Osteoblast (primary cell): ENCODE measurements around the gene TRIM67. TPM values are rescaled to one million over a fixed set of nuclear protein-coding genes. Genes with fewer than 3 reads are reported as not detected.

Experiments
- DNase-seq: peaks from one replicate; pipeline ENCODE4 v3.0.0; 2011; ENCODE audit warnings: low spot score, mixed read lengths; ENCODE audit not compliant: insufficient read length; ENCODE audit errors: missing footprints
- H2AFZ ChIP-seq: 2 replicates; pipeline ENCODE4 v1.6.0; 2011; ENCODE audit warnings: mild to moderate bottlenecking, low read length
- H3K27ac ChIP-seq: 2 replicates; pipeline ENCODE4 v1.5.1; 2011; ENCODE audit warnings: mild to moderate bottlenecking, low read depth, low read length, moderate library complexity
- H3K27me3 ChIP-seq: 2 replicates; pipeline ENCODE4 v1.6.0; 2012; ENCODE audit warnings: mild to moderate bottlenecking, control low read depth, inconsistent platforms, low read length, moderate library complexity; ENCODE audit not compliant: insufficient read depth
- H3K36me3 ChIP-seq: 2 replicates; pipeline ENCODE4 v1.5.1; 2011; ENCODE audit warnings: mild to moderate bottlenecking, low read length, control low read depth, moderate library complexity; ENCODE audit not compliant: insufficient read depth
- H3K4me1 ChIP-seq: 2 replicates; pipeline ENCODE4 v1.5.1; 2011; ENCODE audit warnings: mild to moderate bottlenecking, low read length, control low read depth, moderate library complexity; ENCODE audit not compliant: insufficient read depth
- H3K4me2 ChIP-seq: 2 replicates; pipeline ENCODE4 v1.6.0; 2011; ENCODE audit warnings: mild to moderate bottlenecking, low read length; ENCODE audit not compliant: insufficient read depth
- H3K4me3 ChIP-seq: fragments of 200-600 bp; sonication (generic); 3 replicates; pipeline ENCODE4 v1.5.1; 2012; ENCODE audit warnings: mild to moderate bottlenecking, low read length, inconsistent platforms; ENCODE audit not compliant: insufficient read depth
- H3K79me2 ChIP-seq: 2 replicates; pipeline ENCODE4 v1.6.0; 2012; ENCODE audit warnings: mild to moderate bottlenecking, low read length, control low read depth, inconsistent platforms; ENCODE audit not compliant: insufficient read depth
- H3K9me3 ChIP-seq: 2 replicates; pipeline ENCODE4 v1.5.1; 2011; ENCODE audit warnings: low read depth, low read length, control low read depth
- H4K20me1 ChIP-seq: 2 replicates; pipeline ENCODE4 v1.6.0; 2012; ENCODE audit warnings: mild to moderate bottlenecking, low read length, control low read depth; ENCODE audit not compliant: insufficient read depth
- CTCF ChIP-seq: IDR thresholded peaks from 2 replicates; pipeline ENCODE4 v1.5.1; 2011; ENCODE audit warnings: mild to moderate bottlenecking, low read depth, low read length, moderate library complexity; ENCODE audit errors: extremely low read depth
- total RNA-seq: library from RNA; depleted of rRNA; stranded (reverse); fragments of >200 nt; gene quantifications from 2 replicates; pipeline ENCODE4 v1.2.3, GENCODE V29; 2012

Gene TRIM67
- total RNA-seq, 1 donor = 0.36 TPM

GRCh38 chr1:231172411-231172810, 10.6 kb downstream of the TRIM67 start:
- no peak overlapping the region for H3K4me3 ChIP-seq
- DNase-seq = no peak
- H2AFZ ChIP-seq = no peak overlapping the region
- no peaks in the 10 kb centered on the region for H3K36me3 ChIP-seq
- H3K9me3 ChIP-seq = no peaks in the 10 kb centered on the region
- no peak for TF ChIP-seq CTCF
- H3K27me3 ChIP-seq = peaks cover 7% of the 10 kb centered on the region
- no peaks in the 10 kb centered on the region for H3K4me1 ChIP-seq
- H3K27ac ChIP-seq = no peak overlapping the region
- H4K20me1 ChIP-seq = no peaks in the 10 kb centered on the region
- no peak overlapping the region for H3K4me2 ChIP-seq
- H3K79me2 ChIP-seq = no peaks in the 10 kb centered on the region

- H3K4me3 ChIP-seq = no peak overlapping the region
- H3K9me3 ChIP-seq = no peaks in the 10 kb centered on the region
- H2AFZ ChIP-seq = no peak overlapping the region
- no peak for TF ChIP-seq CTCF
- no peaks in the 10 kb centered on the region for H3K4me1 ChIP-seq
- no peaks in the 10 kb centered on the region for H3K79me2 ChIP-seq
- no peak for DNase-seq
- H4K20me1 ChIP-seq = no peaks in the 10 kb centered on the region
- no peaks in the 10 kb centered on the region for H3K36me3 ChIP-seq
- no peak overlapping the region for H3K4me2 ChIP-seq
- H3K27ac ChIP-seq = no peak overlapping the region
- H3K27me3 ChIP-seq = peaks cover 10% of the 10 kb centered on the region
These were observed 14.6 kb downstream of the TRIM67 start for GRCh38 chr1:231176421-231176820.

GRCh38 chr1:231177226-231177625, 15.4 kb downstream of the TRIM67 start:
- Histone ChIP-seq H2AFZ (no peak overlapping the region), H3K9me3 (no peaks in the 10 kb centered on the region), H3K79me2 (no peaks in the 10 kb centered on the region), H3K27ac (no peak overlapping the region), H3K4me1 (no peaks in the 10 kb centered on the region), H3K4me2 (no peak overlapping the region), H3K36me3 (no peaks in the 10 kb centered on the region), H3K27me3 (peaks cover 10% of the 10 kb centered on the region), H3K4me3 (no peak overlapping the region), H4K20me1 (no peaks in the 10 kb centered on the region)
- TF ChIP-seq CTCF = no peak
- no peak for DNase-seq

GRCh38 chr1:231177936-231178335, 16.1 kb downstream of the TRIM67 start:
- no peak for DNase-seq
- no peak overlapping the region for H3K27ac ChIP-seq
- H3K9me3 ChIP-seq = no peaks in the 10 kb centered on the region
- no peaks in the 10 kb centered on the region for H4K20me1 ChIP-seq
- H3K36me3 ChIP-seq = no peaks in the 10 kb centered on the region
- TF ChIP-seq CTCF = no peak
- no peaks in the 10 kb centered on the region for H3K4me1 ChIP-seq
- H3K4me3 ChIP-seq = no peak overlapping the region
- no peak overlapping the region for H3K4me2 ChIP-seq
- H2AFZ ChIP-seq = no peak overlapping the region
- H3K27me3 ChIP-seq = peaks cover 10% of the 10 kb centered on the region
- H3K79me2 ChIP-seq = no peaks in the 10 kb centered on the region
